Daoy (cell line): ENCODE measurements around the gene LMF1. TPM values are rescaled to one million over a fixed set of nuclear protein-coding genes. Genes with fewer than 3 reads are reported as not detected.

Source experiments
- DNase-seq: peaks from one replicate; pipeline ENCODE4 v3.0.0-alpha.2; 2015; ENCODE audit warnings: low read depth
- total RNA-seq: library from RNA; depleted of rRNA; stranded (reverse); fragments of >200 nt; shearing (Covaris generic); gene quantifications from 2 replicates; pipeline ENCODE4 v1.2.3, GENCODE V29; 2014; rRNA removed

LMF1 gene
- 1.8 and 2.6 TPM in 2 replicates for total RNA-seq

DNA sequence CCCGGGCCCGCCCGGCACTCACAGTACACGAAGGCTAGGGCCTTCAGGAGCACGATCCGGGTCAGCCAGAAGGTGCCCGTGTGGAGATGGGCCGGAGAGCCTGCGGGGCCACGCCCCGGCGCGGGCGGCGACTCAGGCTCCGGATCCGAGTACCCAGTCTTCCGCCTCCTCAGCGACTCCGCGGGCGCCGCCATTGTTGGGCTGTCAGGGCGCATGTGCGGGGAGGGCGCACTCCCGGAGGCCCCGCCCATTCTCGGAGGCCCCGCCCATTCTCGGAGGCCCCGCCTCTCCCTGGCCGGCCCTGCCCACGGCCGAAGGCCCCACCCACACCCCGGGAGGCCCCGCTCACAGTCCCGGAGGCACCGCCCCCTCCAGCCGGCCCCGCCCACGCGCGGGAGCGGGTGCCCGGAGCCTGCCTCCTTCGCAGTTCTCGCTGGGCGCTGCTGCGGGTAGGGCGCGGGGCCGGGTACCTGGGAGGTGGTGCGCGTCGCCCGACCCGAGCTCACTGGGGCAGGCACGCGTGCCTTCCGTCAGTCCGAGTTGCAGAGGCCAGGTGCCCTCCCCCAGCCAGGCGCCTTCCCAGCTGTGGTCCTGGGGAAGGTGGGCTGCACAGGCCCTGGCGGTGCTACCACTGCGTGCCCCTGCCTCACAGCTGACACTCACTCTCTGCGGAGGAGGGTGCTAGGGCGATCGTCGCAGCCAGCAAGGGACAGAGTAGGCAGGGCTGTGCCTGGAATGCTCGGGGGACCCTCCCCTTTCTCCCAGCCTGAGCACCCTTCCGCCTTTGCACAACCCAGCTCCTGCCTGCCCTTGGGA is at the start of gene LMF1:
TSS of gene LMF1 (minus strand) at position 219 of the 816 bp plus-strand sequence. CDS start at position 215, 4 bp downstream.
- DNase-seq = peak; percentile 85

GRCh38 chr16:1020091-1020399 is 49.3 kb upstream of the LMF1 start:
- DNase-seq = no peak

DNA sequence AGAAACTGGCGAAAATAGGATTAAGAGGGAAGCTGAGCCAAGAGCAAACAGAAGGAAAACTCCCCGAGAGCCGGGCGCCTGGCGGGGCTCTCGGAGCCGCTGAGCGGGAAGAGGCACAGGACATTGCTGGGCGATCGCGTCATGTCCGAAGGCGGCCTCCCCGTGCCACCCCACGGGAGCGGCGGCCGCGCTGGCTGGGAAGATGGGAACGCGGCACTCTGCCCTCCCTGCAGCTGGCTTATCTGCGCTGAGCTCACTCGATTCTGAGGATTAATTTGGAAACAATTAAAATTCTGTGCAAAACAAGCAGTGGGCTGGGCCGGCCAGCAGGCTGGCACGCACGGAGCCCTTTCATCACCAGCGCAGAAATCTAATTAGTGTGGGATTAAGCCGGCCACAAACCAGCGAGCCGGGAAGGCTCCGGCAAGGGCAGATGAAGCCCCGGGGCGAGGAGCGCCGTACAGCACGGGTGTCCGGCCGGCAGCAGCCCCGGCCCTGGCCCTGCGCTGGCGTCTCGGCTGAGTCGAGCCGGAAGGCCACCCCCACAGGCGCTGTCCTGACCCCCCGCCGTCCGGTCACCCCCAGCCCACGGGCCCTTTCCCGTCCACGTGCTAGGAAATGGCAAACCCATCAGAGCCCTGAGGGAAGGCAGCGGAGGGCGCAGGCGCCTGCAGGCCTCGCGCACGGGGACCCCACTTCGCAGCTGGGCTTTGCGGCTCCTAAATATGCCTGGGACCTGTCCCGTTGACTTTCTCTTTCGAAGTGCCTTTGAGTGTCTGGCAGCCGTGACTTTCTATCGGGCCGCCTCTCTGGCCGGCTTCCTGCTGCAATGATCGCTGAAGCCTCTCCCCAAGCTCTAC is 48.7 kb upstream of the LMF1 start:
- peak; percentile 80 for DNase-seq

DNA sequence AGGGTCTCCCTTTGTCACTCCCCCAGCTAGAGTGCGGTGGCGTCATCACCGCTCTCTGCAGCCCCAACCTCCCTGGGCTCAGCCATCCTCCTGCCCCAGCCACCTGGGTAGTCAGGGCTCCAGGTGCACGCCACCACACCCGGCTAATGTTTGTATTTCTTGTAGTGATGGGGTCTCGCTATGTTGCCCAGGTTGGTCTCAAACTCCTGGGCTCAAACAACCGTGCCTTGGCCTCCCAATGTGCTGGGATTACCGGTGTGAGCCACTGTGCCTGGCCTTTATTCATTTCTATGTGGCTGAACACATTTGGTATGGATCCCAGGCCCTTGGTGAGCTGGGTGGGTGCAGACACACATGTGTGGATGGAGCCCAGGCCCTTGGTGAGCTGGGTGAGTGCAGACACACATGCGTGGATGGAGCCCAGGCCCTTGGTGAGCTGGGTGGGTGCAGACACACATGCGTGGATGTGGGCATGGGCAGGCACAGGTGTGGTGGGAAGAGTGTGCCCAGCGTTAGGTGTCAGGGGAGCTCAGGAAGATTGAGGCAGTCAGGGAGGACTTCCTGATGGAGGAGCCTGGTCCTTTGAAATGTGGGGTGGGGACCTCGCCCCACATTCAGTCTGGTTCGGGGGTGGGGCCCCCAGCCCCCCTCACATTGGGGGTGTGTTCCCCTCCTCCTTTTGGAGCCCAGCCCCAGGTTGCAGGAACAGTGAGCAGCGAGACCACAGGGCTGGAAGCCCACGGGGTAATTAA is 47.8 kb upstream of the LMF1 start:
- DNase-seq = no peak

GRCh38 chr16:1014771-1015495 is 44.1 kb upstream of the LMF1 start:
- no peak for DNase-seq

GRCh38 chr16:1014221-1014620 is 43.4 kb upstream of the LMF1 start:
- DNase-seq = no peak

- DNase-seq = no peak
These were observed 42.8 kb upstream of the LMF1 start for GRCh38 chr16:1013593-1013900.

- DNase-seq = no peak
These were observed 42.2 kb upstream of the LMF1 start for GRCh38 chr16:1012722-1013592.

DNA sequence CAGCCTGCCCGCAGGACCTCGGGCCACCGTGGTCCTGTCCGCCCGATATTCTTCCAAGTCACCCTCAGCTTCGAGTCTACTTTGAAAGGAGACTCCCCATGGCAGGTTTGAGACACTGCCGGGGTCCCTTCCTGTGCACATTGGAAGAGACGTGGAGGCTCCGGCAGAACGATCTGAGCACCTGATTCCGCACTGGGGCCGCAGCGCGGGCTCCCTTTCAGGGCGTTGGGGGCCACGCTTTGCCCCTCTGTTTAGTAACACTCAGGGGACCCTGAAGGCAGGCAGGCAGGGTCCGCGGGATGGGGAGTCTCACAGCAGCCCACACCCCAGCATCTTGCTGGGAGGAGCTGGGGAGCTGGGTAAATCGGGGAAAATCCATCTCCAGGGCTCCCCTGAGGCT is 41.4 kb upstream of the LMF1 start:
- DNase-seq = no peak

GRCh38 chr16:1011316-1012082 is 40.7 kb upstream of the LMF1 start:
- DNase-seq = no peak

- DNase-seq = no peak
These were observed 40.0 kb upstream of the LMF1 start for GRCh38 chr16:1010815-1011214.

- no peak for DNase-seq
These were observed 39.5 kb upstream of the LMF1 start for GRCh38 chr16:1010251-1010650.

DNA sequence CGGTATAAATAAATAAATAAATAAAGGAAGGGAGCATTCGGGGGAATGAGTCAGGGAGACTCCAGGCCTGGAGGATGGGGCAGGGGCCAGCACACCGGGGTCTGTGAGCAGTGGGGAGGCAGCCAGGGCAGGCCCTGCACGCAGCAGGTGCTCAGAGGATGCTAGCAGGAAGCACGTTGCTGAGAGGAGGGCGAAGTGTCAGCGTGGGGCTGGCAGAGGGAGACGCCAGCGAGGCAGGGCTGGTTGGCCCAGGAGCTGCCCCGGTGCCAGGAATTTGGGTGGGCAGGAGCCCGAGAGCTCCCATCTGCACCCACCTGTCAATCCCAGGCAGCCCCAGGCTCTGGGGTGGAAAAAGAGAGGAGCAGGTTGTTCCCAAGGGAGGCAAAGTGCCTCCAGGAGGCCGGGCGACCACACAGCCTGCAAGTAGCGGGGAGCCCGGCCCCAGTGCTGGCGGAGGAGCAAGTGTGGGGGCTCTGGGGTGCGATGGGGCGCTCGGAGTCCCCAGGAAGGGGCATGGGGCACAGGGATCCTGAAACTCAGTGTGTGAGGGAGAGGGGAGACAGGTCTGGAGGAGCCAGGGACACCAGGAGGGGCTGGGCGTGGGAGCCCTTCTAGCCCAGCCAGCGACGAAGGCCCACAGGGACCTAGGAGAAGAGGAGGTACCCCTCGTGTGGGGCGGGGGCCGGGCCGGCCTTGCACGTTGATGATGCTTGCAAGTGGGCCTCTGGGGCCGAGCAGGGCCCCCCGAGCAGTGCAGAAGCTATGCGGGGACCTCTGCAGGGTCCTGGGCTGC is 38.8 kb upstream of the LMF1 start:
- no peak for DNase-seq

DNA sequence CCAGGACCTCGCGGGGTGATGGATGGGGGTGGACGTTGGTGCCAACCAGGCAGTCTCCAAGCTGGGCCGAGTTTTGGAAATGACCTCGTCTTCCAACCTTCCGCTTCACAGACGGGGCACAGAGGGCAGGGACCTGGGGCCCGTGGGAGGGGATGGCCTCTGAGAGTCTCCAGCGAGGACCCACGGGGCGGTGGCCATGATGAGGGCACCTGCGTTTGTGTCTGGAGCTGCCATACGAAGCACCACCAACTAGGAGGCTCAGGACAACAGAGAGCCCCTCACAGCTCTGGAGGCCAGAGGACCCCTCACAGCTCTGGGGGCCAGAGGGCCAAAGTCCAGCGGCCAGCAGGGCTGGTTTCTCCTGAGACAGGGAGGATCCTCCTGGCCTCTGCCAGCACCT is 37.3 kb upstream of the LMF1 start:
- no peak for DNase-seq

DNA sequence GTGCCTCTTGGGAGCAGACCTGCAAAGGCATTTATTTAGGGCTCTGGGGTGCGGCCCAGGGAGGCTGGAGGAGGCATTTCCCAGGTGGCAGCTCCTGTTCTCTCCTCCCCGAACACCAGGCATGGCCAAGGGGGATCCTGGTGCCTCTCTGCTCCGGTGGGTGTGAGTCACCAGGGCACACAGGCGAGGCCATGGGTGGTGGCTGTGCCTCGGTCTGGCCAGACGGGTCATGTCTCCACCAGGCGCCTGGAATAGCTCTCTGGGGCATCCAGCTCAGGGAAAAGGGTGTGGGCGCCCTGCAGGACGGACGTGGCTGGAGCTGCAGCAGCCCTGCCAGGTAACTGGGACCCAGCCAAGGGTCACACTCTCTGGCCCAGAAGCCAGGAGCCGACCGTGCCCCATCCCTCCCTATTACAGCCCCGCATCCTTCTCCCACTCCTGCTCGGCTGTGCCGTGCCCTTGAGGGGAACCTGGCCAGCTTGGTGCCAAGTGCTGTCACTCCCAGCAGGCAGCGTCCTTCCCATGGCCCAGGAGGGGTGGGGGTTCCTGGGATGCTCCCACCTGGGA is 36.6 kb upstream of the LMF1 start:
- no peak for DNase-seq

GRCh38 chr16:1006781-1007180 is 36.0 kb upstream of the LMF1 start:
- DNase-seq = no peak

GRCh38 chr16:1005286-1005685 is 34.5 kb upstream of the LMF1 start:
- no peak for DNase-seq

- peak; percentile 76 for DNase-seq
These were observed 32.9 kb upstream of the LMF1 start for GRCh38 chr16:1003391-1004347.
